ENCODE data around the gene MEPCE. TPM values are rescaled to one million over a fixed set of nuclear protein-coding genes. Genes with fewer than 3 reads are reported as not detected.

MEPCE gene
- total RNA-seq, 1 experiment from 2014 or later, result 70.3 TPM

GRCh38 chr7:100441641-100442535 is 12.3 kb downstream of the MEPCE start:
- Histone ChIP-seq H3K27ac (no peak overlapping the region), H3K27me3 (ENCODE audit: insufficient read depth, low read depth) (no peaks in the 10 kb centered on the region), H3K4me1 (replicated peaks; ENCODE audit: insufficient read depth) (peaks cover 14% of the 10 kb centered on the region), H3K4me2 (no peak overlapping the region), H2AFZ (no peak overlapping the region), H3K9me2 (ENCODE audit: insufficient read depth) (no peaks in the 10 kb centered on the region), H3F3A (ENCODE audit: insufficient read depth, low read depth) (peaks cover 20% of the 10 kb centered on the region; the same call in 1 of the 2 replicates), H3K36me3 (ENCODE audit: low read depth) (no peaks in the 10 kb centered on the region), H3K9me3 (ENCODE audit: insufficient read depth, low read depth) (no peaks in the 10 kb centered on the region), H4K20me1 (ENCODE audit: insufficient read depth) (no peaks in the 10 kb centered on the region), H3K4me3 (no peak overlapping the region), H3K79me2 (ENCODE audit: low read depth) (no peaks in the 10 kb centered on the region)
- BruUV-seq (replicated peaks), result no TSS peak
- CTCF ChIA-PET, result no interaction called here
- TF ChIP-seq EZH2 (IDR thresholded peaks at IDR 0.05; ENCODE audit: low read depth), result no peak
- TF ChIP-seq CTCF (conservative IDR thresholded peaks at IDR 0.05), result no peak
- DNase-seq, result no peak
- intact Hi-C loops (cut with micrococcal nuclease; ENCODE audit: unreplicated experiment), result no loop called here
- POLR2A ChIA-PET (ENCODE audit: unreplicated experiment), result no interaction called here

- no peak overlapping the region for H3K4me3 ChIP-seq
- H3K79me2 ChIP-seq (ENCODE audit: low read depth), result no peaks in the 10 kb centered on the region
- no peak overlapping the region for H2AFZ ChIP-seq
- H3K27me3 ChIP-seq (ENCODE audit: insufficient read depth, low read depth), result no peaks in the 10 kb centered on the region
- H4K20me1 ChIP-seq (ENCODE audit: insufficient read depth), result no peaks in the 10 kb centered on the region
- POLR2A ChIA-PET (ENCODE audit: unreplicated experiment), result no interaction called here
- intact Hi-C loops (cut with micrococcal nuclease; ENCODE audit: unreplicated experiment), result no loop called here
- no peak for TF ChIP-seq CTCF (conservative IDR thresholded peaks at IDR 0.05)
- no peak for TF ChIP-seq EZH2 (IDR thresholded peaks at IDR 0.05; ENCODE audit: low read depth)
- H3K4me1 ChIP-seq (replicated peaks; ENCODE audit: insufficient read depth), result peaks cover 14% of the 10 kb centered on the region
- H3K4me2 ChIP-seq, result no peak overlapping the region
- no peak for DNase-seq
- no peak overlapping the region for H3K27ac ChIP-seq
- H3K9me2 ChIP-seq (ENCODE audit: insufficient read depth), result no peaks in the 10 kb centered on the region
- H3F3A ChIP-seq (ENCODE audit: insufficient read depth, low read depth), result peaks cover 8% of the 10 kb centered on the region; the same call in 1 of the 2 replicates
- H3K36me3 ChIP-seq (ENCODE audit: low read depth), result no peaks in the 10 kb centered on the region
- H3K9me3 ChIP-seq (ENCODE audit: insufficient read depth, low read depth), result no peaks in the 10 kb centered on the region
- CTCF ChIA-PET, result no interaction called here
- BruUV-seq (replicated peaks), result no TSS peak
These were observed 13.6 kb downstream of the MEPCE start for GRCh38 chr7:100443096-100443840.

GRCh38 chr7:100444311-100445278 is 15.0 kb downstream of the MEPCE start:
- Histone ChIP-seq H3K27me3 (ENCODE audit: insufficient read depth, low read depth) (no peaks in the 10 kb centered on the region), H3K9me2 (ENCODE audit: insufficient read depth) (no peaks in the 10 kb centered on the region), H3K27ac (no peak overlapping the region), H3F3A (ENCODE audit: insufficient read depth, low read depth) (peaks cover 9% of the 10 kb centered on the region; the same call in 1 of the 2 replicates), H4K20me1 (ENCODE audit: insufficient read depth) (no peaks in the 10 kb centered on the region), H3K4me3 (no peak overlapping the region), H3K4me2 (no peak overlapping the region; the same call in 1 of the 2 replicates), H3K9me3 (ENCODE audit: insufficient read depth, low read depth) (no peaks in the 10 kb centered on the region), H3K4me1 (replicated peaks; ENCODE audit: insufficient read depth) (peaks cover 14% of the 10 kb centered on the region), H3K36me3 (ENCODE audit: low read depth) (no peaks in the 10 kb centered on the region), H2AFZ (no peak overlapping the region), H3K79me2 (ENCODE audit: low read depth) (no peaks in the 10 kb centered on the region)
- no TSS peak for BruUV-seq (replicated peaks)
- no peak for DNase-seq
- ChIA-PET CTCF (interaction anchor here (0.6 kb wide), 1 partner anchor 35 kb away, joined by 4 read pairs; the partner anchor contains the start of gene TSC22D4), POLR2A (ENCODE audit: unreplicated experiment) (interaction anchor here (0.6 to 0.7 kb wide), 5 partner anchors 8 to 229 kb away, joined by 3 to 5 read pairs (median 4); partner anchors contain the start of gene GNB2)
- intact Hi-C loops (cut with micrococcal nuclease; ENCODE audit: unreplicated experiment), result no loop called here
- TF ChIP-seq CTCF (conservative IDR thresholded peaks at IDR 0.05) (no peak), EZH2 (IDR thresholded peaks at IDR 0.05; ENCODE audit: low read depth) (no peak)
